ENCODE measurements around the gene ANKEF1. TPM values are rescaled to one million over a fixed set of nuclear protein-coding genes. Genes with fewer than 3 reads are reported as not detected.

ANKEF1 gene
- total RNA-seq, 1 experiment from 2014 or later, result 5.6 TPM

GRCh38 chr20:10040070-10040975, 5.5 kb downstream of the ANKEF1 start:
- intact Hi-C loops (cut with micrococcal nuclease), result no loop called here
- ChIA-PET CTCF (interaction anchor here (0.8 to 11.7 kb wide), 10 partner anchors 17 to 387 kb away, joined by 3 to 128 read pairs (median 3); no protein-coding TSS in a partner anchor), POLR2A (interaction anchor here (0.6 to 2.2 kb wide), 11 partner anchors 8 to 395 kb away, joined by 3 to 6 read pairs (median 4); partner anchors contain the start of gene SLX4IP)
- H3K4me1 Mint-ChIP-seq (ENCODE audit: insufficient read depth, unreplicated experiment), result peaks cover 12% of the 10 kb centered on the region
- peaks cover 20% of the 10 kb centered on the region for H3K36me3 Mint-ChIP-seq (ENCODE audit: insufficient read depth, unreplicated experiment)
- peak; percentile 80 for DNase-seq (ENCODE audit: unreplicated experiment)
- TF ChIP-seq, protein P1, sequence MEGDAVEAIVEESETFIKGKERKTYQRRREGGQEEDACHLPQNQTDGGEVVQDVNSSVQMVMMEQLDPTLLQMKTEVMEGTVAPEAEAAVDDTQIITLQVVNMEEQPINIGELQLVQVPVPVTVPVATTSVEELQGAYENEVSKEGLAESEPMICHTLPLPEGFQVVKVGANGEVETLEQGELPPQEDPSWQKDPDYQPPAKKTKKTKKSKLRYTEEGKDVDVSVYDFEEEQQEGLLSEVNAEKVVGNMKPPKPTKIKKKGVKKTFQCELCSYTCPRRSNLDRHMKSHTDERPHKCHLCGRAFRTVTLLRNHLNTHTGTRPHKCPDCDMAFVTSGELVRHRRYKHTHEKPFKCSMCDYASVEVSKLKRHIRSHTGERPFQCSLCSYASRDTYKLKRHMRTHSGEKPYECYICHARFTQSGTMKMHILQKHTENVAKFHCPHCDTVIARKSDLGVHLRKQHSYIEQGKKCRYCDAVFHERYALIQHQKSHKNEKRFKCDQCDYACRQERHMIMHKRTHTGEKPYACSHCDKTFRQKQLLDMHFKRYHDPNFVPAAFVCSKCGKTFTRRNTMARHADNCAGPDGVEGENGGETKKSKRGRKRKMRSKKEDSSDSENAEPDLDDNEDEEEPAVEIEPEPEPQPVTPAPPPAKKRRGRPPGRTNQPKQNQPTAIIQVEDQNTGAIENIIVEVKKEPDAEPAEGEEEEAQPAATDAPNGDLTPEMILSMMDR (IDR thresholded peaks at IDR 0.05; ENCODE audit: unreplicated experiment), result no peak
- BruUV-seq (replicated peaks), result no TSS peak
- H3K4me3 Mint-ChIP-seq (ENCODE audit: unreplicated experiment), result no peak overlapping the region
- peak overlapping the region; percentile 78 for H3K27ac Mint-ChIP-seq (ENCODE audit: low read depth, unreplicated experiment)
- no peaks in the 10 kb centered on the region for H3K9me3 Mint-ChIP-seq (ENCODE audit: unreplicated experiment)
- H3K27me3 Mint-ChIP-seq (ENCODE audit: insufficient read depth, unreplicated experiment), result no peaks in the 10 kb centered on the region

DNA sequence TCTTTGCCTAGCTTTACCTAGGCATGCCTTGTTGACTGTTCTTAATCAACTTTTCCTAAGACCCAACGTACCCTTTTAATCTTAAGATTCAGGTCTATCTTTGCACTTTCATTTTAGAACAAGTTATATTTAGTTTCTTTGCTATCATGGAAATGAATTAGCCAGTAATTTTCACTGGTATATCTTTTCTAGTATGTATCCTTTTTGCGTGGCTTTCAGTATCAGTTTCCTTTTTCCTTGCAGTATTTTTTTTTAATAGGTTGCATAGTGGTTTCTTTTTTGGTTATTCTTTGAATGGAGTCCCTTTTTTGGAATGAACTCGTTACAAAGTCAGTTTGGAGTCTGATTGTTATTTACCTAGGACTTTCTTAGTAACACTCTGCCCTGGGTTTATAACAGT, 7.3 kb downstream of the ANKEF1 start:
- CTCF ChIA-PET, result interaction anchor here (0.6 to 0.8 kb wide), 2 partner anchors 35 to 50 kb away, joined by 3 read pairs; no protein-coding TSS in a partner anchor
- no peak for DNase-seq (ENCODE audit: unreplicated experiment)
- H3K27me3 Mint-ChIP-seq (ENCODE audit: insufficient read depth, unreplicated experiment), result no peaks in the 10 kb centered on the region
- no peaks in the 10 kb centered on the region for H3K9me3 Mint-ChIP-seq (ENCODE audit: unreplicated experiment)
- peaks cover 12% of the 10 kb centered on the region for H3K4me1 Mint-ChIP-seq (ENCODE audit: insufficient read depth, unreplicated experiment)
- H3K36me3 Mint-ChIP-seq (ENCODE audit: insufficient read depth, unreplicated experiment), result peaks cover 20% of the 10 kb centered on the region
- intact Hi-C loops (cut with micrococcal nuclease), result no loop called here
- no TSS peak for BruUV-seq (replicated peaks)
- no peak overlapping the region for H3K4me3 Mint-ChIP-seq (ENCODE audit: unreplicated experiment)
- TF ChIP-seq, protein P1 (IDR thresholded peaks at IDR 0.05; ENCODE audit: unreplicated experiment), result no peak
- POLR2A ChIA-PET, result interaction anchor here (0.7 to 1.0 kb wide), 2 partner anchors 13 to 34 kb away, joined by 3 read pairs; no protein-coding TSS in a partner anchor
- no peak overlapping the region for H3K27ac Mint-ChIP-seq (ENCODE audit: low read depth, unreplicated experiment)

DNA sequence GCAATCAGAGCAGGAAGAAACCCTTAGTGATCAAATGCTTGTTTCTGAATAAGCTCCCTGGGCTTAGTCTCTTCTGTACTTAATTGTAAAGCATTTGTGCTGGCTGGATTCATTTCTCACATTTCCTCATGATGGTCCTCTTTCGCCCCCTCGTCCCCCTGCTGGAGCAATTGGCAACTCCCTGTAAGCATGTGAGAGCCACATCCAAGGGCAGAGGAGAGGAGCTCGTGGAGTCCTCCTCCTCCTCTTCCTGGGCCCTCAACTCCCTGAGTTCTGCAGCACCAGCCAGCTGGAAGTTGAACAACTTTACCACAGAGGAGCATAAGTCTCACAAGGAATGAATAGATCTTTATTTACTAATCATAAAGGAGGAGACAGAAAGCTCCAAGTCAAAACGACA, 12.6 kb downstream of the ANKEF1 start:
- Mint-ChIP-seq H3K4me3 (ENCODE audit: unreplicated experiment) (no peak overlapping the region), H3K4me1 (ENCODE audit: insufficient read depth, unreplicated experiment) (no peaks in the 10 kb centered on the region), H3K27me3 (ENCODE audit: insufficient read depth, unreplicated experiment) (no peaks in the 10 kb centered on the region), H3K27ac (ENCODE audit: low read depth, unreplicated experiment) (no peak overlapping the region), H3K36me3 (ENCODE audit: insufficient read depth, unreplicated experiment) (peaks cover 11% of the 10 kb centered on the region), H3K9me3 (ENCODE audit: unreplicated experiment) (no peaks in the 10 kb centered on the region)
- intact Hi-C loops (cut with micrococcal nuclease), result no loop called here
- DNase-seq (ENCODE audit: unreplicated experiment), result peak; percentile 18
- ChIA-PET POLR2A (interaction anchor here (0.9 kb wide), 1 partner anchor 33 kb away, joined by 4 read pairs; no protein-coding TSS in a partner anchor), CTCF (interaction anchor here (0.6 to 3.2 kb wide), 7 partner anchors 31 to 313 kb away, joined by 3 to 12 read pairs (median 3); no protein-coding TSS in a partner anchor)
- BruUV-seq (replicated peaks), result no TSS peak
- TF ChIP-seq, protein P1 (IDR thresholded peaks at IDR 0.05; ENCODE audit: unreplicated experiment), result no peak

DNA sequence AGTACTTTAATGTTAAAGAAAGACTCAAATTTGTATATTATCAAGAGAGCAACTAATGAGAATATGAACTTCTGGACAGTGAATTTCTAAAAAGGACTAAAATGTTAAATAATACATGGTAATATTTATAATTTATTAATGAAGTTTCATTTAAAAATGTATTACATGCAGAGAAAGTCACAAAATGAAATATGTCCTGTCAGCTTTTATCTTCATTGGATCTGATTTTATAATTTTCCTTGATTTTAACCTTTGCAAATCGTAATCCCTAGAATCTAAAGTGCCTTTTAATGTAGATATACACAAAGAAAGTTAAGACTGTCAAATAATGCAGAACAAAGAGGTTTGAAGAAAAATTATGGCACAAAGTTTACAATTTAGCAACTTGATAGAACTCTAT, 16.4 kb downstream of the ANKEF1 start:
- CTCF ChIA-PET, result interaction anchor here (0.6 to 2.0 kb wide), 3 partner anchors 25 to 432 kb away, joined by 3 to 6 read pairs (median 5); no protein-coding TSS in a partner anchor
- DNase-seq (ENCODE audit: unreplicated experiment), result no peak
- no peaks in the 10 kb centered on the region for H3K27me3 Mint-ChIP-seq (ENCODE audit: insufficient read depth, unreplicated experiment)
- BruUV-seq (replicated peaks), result no TSS peak
- no peaks in the 10 kb centered on the region for H3K4me1 Mint-ChIP-seq (ENCODE audit: insufficient read depth, unreplicated experiment)
- no peak overlapping the region for H3K27ac Mint-ChIP-seq (ENCODE audit: low read depth, unreplicated experiment)
- no peak overlapping the region for H3K4me3 Mint-ChIP-seq (ENCODE audit: unreplicated experiment)
- TF ChIP-seq, protein P1 (IDR thresholded peaks at IDR 0.05; ENCODE audit: unreplicated experiment), result no peak
- POLR2A ChIA-PET, result interaction anchor here (0.7 to 2.6 kb wide), 3 partner anchors 25 to 1069 kb away, joined by 3 to 10 read pairs (median 4); partner anchors contain the start of genes MKKS and SLX4IP
- no peaks in the 10 kb centered on the region for H3K9me3 Mint-ChIP-seq (ENCODE audit: unreplicated experiment)
- H3K36me3 Mint-ChIP-seq (ENCODE audit: insufficient read depth, unreplicated experiment), result peaks cover 28% of the 10 kb centered on the region
- intact Hi-C loops (cut with micrococcal nuclease), result no loop called here

Data from MCF 10A (cell line).